Measurements from ENCODE around the gene MB21D2.

MB21D2 gene

GRCh38 chr3:192888190-192888589, 29.5 kb downstream of the MB21D2 start:
- DNase-seq, result no peak

GRCh38 chr3:192887701-192888100, 30.0 kb downstream of the MB21D2 start:
- no peak for DNase-seq

- DNase-seq, result no peak
These were observed 30.6 kb downstream of the MB21D2 start for GRCh38 chr3:192887047-192887446.

GRCh38 chr3:192884777-192885773, 32.6 kb downstream of the MB21D2 start:
- DNase-seq, result no peak

GRCh38 chr3:192883512-192883911, 34.1 kb downstream of the MB21D2 start:
- no peak for DNase-seq

- DNase-seq, result no peak
These were observed 36.4 kb downstream of the MB21D2 start for GRCh38 chr3:192881159-192881786.

- DNase-seq, result no peak
These were observed 37.3 kb downstream of the MB21D2 start for GRCh38 chr3:192880313-192880712.

- DNase-seq, result peak; percentile 74
These were observed 38.2 kb downstream of the MB21D2 start for GRCh38 chr3:192879346-192880031.

GRCh38 chr3:192875971-192876565, 41.6 kb downstream of the MB21D2 start:
- no peak for DNase-seq

GRCh38 chr3:192870822-192871221, 46.8 kb downstream of the MB21D2 start:
- DNase-seq, result no peak

- no peak for DNase-seq
These were observed 48.3 kb downstream of the MB21D2 start for GRCh38 chr3:192869131-192870031.

- DNase-seq, result no peak
These were observed 50.0 kb downstream of the MB21D2 start for GRCh38 chr3:192867645-192868044.

GRCh38 chr3:192866804-192867203, 50.9 kb downstream of the MB21D2 start:
- no peak for DNase-seq

GRCh38 chr3:192864941-192865340, 52.7 kb downstream of the MB21D2 start:
- no peak for DNase-seq

- no peak for DNase-seq
These were observed 54.6 kb downstream of the MB21D2 start for GRCh38 chr3:192863091-192863420.

GRCh38 chr3:192862408-192863090, 55.1 kb downstream of the MB21D2 start:
- no peak for DNase-seq

GRCh38 chr3:192861972-192862371, 55.7 kb downstream of the MB21D2 start:
- no peak for DNase-seq

- no peak for DNase-seq
These were observed 57.2 kb downstream of the MB21D2 start for GRCh38 chr3:192860454-192860853.

GRCh38 chr3:192858849-192859585, 58.6 kb downstream of the MB21D2 start:
- no peak for DNase-seq

- no peak for DNase-seq
These were observed 60.4 kb downstream of the MB21D2 start for GRCh38 chr3:192857260-192857661.

GRCh38 chr3:192855434-192855833, 62.2 kb downstream of the MB21D2 start:
- no peak for DNase-seq

Measured in amniotic stem cell (primary cell).